K562 (cell line): ENCODE measurements around the gene CPS1.

ENCODE experiments used
- FOXP4 ChIP-seq: sonication (generic); formaldehyde crosslinking; IDR thresholded peaks from 2 replicates; pipeline ENCODE4 v1.8.0; 2022; ENCODE audit warnings: mild to moderate bottlenecking, missing genetic modification reagents, borderline replicate concordance
- ZFP91 ChIP-seq: sonication (generic); formaldehyde crosslinking; IDR thresholded peaks from 2 replicates; pipeline ENCODE4 v1.8.0; 2022; ENCODE audit warnings: mild to moderate bottlenecking, missing genetic modification reagents

GRCh38 chr2:210561475-210561874 is 5.1 kb downstream of the CPS1 start:
- no peak for TF ChIP-seq FOXP4 (CRISPR knock-in tag)
- TF ChIP-seq ZFP91 (CRISPR knock-in tag), result no peak
